SK-N-MC (cell line): ENCODE results near the gene KRT6B.

Experiments
- EZH2 ChIP-seq: fragments of 200-600 bp; sonication (generic); IDR thresholded peaks from one replicate; pipeline ENCODE4 v1.6.1; 2017; ENCODE audit warnings: antibody characterized with exemption
- POLR2AphosphoS5 ChIP-seq: IDR thresholded peaks from 2 replicates; pipeline ENCODE4 v1.6.1; 2012; ENCODE audit warnings: mild to moderate bottlenecking, low read depth, low read length, borderline replicate concordance

GRCh38 chr12:52418576-52419110 lies 33.3 kb downstream of the KRT6B start:
- TF ChIP-seq EZH2 (no peak), POLR2AphosphoS5 (no peak)
